HG03097 (cell line): ENCODE data around the gene LIF.
"Not testable (repeated sequence)": the region's sequence is repeated elsewhere in the genome, so short reads cannot be mapped to it uniquely, and the experiment has no call there.

Experiments used
- ATAC-seq: cut with Tn5 transposase; IDR thresholded peaks from one replicate; pipeline ENCODE4 v1.9.1; 2021; ENCODE audit not compliant: unreplicated experiment, low FRiP score

LIF gene

DNA sequence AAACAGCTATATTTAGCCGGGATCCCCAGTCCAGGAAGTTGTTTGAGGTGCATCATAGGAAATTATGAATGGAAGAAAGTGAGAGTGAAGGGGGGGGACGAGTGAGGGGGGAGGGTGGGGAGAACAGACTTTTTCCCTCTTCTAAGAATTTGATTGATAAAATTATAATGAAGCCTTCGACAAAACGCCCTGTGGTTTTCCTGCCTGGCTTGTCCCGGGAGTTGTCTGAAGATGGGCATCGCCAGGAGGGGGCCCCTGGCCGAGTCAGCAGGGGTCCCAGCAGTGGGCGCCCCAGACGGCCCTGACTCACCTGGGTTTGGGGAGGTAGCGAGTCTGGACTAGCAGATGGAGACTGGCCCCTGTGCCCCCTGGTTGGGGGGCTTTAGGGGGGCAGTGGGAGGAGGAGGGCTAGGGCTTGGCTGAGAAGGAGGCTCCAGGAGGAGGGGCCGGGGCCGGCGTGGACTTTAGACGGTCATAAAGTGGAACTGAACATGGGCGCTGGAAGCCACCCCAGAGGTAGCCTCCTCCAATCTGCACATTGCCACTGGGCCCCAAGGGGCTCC lies 336 bp upstream of the LIF start:
- no peak for ATAC-seq

DNA sequence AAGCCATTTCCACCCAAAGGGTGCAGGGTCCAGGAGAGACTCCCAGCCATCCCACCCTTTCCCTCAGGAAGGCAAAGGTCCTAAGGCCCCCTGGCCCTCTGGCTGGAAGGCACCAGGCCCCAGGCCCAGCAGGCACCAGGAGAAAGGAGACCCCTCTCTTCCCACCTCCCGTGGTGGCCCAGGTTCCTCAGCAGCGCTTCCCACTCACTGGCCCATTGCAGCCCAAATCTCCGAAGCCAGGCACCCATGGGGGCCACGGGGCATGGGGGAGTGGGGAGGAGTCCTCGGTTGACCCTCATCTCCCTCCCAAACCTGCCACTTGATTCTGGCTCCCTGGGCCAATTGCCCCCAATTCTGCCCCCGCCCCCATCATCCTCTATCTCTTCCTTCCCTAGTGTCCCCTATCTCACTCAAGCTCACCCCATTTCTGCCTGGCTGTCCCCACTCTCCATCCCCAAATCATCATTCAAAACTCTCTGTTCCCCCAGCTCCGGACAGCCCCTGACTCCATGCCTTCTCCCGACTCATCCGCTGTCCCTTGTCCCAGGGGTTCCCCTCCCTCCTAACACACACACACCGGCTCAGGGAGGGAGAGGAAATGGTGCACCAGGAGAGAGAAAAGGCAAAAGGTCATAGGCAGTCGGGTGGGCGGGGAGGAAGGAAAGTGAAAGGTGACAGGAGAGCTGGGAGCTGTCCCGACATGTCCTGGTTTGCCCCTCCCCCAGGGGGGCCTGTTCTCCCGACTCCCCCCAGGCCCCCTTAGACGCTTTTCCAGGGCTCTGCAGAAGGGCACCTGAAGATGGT lies 1.2 kb downstream of the LIF start:
- ATAC-seq = no peak

DNA sequence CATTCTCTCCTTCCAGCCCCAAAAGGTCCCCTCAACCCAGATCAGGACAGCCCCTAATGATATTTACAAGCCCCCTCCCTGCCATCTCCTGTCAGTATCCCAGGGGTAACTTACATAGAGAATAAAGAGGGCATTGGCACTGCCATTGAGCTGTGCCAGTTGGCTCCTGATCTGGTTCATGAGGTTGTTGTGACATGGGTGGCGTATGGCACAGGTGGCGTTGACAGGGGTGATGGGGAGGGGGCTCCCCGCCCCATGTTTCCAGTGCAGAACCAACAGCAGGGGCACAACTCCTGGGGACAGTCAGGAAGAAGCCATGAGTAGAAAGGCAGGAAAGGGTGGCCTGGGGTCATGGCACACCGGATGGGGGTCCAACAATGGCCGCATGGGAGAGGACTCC lies 1.9 kb downstream of the LIF start:
- ATAC-seq = no peak

DNA sequence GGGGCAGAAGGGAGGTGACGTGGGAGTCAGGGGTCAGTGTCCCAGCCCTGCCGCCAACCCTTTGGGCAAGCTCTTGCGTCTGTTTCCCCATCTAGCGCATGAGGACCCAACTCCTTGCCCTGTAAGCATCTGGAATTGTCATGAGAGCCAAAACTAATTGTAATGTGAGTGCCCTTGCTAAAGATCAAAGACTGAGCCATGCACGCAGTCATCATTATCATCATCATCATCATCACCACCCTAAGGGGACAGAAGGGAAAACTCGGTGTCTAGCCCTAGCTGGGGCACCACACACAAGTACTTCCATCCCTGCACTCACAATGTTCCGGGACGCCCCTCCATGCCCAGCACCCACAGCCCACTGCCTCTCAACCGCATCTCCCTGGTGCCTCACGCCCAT lies 2.5 kb downstream of the LIF start:
- no peak for ATAC-seq

DNA sequence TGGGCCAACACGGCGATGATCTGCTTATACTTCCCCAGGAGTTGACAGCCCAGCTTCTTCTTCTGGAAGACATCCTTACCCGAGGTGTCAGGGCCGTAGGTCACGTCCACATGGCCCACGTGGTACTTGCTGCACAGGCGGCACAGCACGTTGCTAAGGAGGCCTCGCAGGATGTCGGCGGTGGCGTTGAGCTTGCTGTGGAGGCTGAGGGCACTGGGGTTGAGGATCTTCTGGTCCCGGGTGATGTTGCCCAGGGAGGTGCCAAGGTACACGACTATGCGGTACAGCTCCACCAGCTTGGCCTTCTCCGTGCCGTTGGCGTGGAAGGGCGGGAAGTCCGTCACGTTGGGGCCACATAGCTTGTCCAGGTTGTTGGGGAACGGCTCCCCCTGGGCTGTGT lies 2.9 kb downstream of the LIF start:
- no peak for ATAC-seq

DNA sequence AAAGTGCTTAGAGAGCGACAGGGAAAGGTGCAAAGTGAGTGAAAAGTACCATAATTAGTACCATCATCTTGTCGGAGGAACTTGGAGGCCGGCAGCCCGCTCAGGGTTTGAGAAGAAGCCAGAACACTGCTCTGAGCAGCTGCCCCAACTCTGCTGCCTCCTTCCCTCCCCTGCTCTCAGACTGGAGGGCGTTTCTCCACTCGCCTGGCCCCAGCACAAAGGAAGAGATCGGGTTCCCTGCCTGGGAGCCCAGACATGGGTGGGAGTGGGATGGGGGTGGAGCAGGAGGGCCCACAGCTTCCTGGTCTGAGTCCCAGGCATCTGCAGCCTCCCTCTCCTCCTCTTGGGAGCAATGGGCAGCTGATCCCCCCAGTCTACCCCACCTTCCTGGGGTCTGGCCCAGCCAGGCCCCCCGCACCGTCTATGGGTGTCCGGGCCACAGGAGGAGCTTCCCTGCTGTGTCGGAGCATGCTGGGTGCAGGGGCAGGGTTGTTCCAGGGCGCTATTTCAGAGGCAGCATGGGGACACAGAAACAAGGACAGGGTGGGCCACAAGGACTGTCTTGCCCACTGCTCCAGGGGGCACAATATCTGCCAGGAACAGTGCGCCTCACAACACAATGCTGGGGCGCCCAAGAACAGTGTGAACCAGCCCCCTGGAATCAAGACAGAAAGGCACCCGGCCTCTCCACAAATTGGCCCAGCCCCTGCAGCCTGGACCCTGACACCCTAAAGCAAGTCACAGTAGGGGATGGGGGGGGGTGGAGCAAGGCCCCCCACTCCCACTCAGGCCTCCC lies 4.8 kb downstream of the LIF start:
- no peak for ATAC-seq

DNA sequence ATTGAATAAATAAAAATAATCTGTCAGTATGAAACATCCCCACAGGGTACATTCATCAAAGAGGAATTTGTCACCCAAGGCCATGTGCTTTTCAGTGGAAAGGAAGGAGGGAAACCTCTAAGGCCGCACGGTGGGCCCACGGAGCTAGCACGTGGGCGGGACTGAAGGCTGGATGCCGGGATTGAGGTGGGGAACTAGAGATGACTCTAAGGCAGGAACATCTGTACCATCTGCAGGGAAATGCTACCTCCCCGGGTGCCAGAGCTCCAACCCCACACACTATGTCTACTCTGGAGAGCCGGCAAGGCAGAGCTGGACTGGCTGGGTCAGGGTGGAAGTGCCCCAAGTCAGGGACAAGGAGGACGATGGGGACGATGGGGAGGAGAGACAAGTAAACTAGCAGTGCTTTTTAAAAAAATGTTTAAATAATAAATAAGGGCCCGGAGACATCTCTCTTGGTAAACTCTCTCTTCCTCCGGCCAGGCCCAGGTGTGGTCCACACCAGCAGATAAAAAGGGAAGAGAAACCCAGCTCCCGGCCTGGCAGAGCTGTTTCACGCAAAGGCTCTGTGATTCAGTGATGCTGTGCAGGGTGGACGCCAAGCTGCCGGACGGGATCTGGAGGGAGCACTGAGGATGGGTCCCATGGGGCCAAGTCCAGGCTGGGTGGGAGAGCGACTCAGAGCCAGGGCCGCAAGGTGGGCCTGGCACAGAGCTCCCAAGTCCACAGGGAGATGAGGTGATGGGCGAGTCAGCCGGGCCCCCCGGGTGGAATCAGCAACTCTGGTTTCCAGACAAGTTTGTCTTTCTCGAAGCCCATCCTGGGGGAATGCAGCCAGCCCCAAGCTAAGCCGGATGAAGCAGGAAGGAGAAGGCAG lies 5.8 kb downstream of the LIF start:
- ATAC-seq = no peak

DNA sequence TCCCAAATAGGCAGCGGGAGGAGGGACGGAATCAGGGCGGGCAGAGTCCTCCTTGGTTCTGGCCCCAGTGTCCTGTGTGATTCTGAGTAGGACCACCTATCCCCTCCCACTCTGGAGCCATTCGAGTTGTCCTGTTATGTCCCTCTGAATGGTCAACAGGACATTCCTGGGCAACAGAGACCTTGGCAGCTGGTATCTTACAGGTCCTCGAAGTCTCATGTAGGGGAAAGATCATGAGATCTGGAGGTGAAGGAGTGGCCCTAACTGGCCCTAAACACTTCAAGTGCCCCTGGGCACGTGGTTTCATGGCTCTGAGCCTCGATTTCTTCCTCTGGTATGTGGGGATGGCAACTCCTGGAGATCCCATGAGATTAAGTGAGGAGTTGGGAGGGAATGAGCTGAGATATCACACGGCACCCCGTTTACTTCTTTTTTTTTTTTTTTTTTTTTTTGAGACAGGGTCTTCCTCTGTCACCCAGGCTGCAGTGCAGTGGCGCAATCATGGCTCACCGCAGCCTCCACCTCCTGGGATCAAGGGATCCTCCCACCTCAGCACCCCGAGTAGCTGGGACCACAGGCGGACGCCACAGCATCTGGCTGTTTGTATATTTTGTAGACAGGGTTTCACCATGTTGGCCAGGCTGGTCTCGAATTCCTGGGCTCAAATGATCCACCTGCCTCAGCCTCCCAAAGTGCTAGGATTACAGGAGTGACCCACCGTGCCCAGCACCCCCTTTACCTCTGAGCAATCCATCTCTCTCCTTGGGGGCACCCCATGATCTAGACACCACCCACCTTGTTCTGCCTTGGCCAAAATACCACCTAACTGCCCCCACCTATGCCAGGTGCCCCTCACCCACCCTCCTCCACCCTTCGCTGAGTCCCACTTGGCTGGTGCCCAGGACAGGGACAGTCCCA lies 6.8 kb downstream of the LIF start:
- no peak for ATAC-seq

DNA sequence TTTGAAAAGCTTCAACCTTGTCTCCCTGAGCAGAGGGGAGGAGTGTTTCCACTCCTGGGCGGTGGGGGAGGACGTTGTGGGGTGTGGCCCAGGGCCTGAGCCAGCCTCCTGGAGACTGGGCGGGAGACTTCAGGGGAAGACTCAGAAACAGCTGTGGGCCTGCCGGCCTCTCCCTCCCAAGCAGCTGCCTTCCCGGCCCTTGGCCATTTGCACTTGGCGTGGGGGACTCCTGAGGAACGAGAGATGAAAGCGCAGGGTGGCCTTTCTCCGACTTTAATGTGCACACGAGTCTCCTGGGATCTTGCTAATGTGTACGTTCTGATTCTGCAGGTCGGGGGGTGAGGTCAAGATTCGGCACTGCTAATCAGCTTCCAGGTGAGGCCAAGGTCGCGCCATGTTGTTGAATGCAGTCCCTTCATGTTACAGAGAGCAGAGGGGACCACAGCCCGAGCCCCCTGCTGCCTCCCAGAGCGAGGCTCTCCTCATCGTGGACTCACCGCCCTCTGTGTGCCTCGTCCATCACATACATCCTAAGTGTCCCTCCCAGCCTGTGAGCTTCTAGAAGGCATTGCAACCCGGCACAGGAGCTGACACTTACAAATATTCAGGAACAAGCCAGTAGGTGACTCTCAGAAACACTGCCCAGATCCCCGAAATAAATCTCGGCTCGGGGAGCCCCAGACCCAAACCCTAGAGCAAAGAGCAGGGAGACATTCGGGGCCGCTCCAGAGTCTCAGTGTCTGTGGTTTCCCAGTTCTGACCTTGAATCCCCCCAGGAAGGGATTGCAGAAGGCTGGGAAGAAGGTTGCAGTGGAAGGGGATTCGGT lies 7.7 kb downstream of the LIF start:
- ATAC-seq = no peak

DNA sequence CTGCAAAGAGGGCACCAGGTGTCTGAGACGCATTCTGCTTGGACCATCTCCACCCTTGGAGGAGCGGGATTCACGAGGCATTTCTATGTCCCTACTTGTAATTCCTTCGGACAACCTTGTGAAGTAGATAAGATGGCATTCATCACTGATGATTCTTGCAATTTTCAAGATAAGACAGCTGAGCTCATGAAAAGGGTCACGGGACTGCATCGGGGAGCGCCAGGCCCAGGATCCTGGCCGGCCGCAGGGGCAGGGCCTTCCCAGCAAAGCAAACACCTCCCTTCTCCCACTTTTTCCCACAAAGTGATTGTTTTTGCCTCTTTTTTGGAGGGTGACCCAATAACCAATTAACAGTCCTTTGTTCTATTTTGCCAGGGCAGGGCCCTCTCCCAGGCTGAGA lies 8.4 kb downstream of the LIF start:
- ATAC-seq = no peak

DNA sequence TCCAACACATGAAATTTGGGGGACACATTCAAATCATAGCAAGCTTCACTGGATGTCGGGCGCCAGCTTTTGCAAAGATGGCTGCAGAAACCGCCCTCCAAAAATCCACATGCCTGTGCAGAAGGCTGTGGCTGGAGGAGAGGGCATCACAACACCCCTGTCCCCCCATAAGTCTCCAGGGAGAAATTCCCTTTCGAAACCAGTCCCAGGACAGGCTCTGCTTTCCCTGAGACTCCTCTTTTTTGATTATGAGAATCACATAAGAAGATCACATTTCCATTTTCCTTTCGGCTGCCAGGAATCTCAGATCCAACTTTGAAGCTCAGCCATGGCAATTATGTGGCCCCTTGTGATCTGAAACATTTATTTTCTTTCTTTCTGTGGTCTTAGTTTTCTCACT lies 9.7 kb downstream of the LIF start:
- ATAC-seq = no peak

DNA sequence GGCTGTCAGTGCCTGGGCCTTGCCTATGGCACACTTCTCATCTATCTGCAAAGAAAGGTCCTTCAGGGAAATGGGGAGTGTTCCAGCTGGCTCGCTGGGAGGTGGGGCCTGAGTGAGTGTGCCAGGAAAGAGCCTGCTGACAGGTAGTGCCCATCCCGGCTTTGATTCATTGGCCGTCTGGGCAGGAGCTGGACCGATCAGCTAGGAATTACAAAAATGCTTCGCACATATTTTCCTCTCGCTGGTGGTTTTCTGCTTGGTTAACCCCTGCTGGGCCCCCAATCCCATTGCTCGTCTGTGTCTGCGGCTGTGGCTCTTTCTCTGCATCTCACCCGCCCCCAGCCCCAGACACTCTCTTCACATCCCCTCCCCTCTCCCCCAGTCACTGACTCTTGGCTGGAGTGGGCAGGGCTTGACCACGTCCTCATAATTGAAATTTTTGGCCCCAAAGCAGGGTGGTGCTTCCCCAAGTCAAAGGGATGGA lies 10.8 kb downstream of the LIF start:
- ATAC-seq = no peak

DNA sequence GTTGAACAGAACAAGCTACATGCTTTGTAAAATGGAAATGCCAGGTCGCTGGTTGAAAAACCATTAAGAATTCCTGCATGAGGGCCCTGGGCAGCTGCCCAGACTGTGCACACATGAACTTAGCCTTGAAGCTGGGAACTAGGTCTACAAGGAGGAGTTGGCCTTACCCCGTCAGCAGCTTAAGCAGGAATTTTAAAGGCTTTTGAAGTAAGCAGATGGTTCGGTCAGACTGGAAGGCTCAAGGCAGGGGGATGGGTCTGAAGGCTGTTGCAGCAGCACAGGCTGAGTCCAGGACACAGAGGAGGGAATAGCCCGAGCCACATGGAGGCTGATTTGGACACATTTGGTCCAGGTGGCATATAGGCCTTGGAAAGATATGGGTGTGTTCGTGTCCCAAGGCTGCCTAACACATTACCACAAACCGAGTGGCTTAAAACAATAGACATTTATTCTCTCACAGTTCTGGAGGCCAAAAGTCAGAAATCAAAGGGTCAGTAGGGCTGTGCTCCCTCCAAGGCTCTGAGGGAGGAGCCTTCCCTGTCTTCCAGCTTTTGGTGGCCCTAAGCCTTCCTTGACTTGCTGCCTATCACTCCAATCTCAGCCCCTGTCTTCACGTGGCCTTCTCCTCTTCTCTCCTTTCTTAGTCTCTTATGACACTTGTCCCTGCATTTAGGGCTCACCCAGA lies 11.6 kb downstream of the LIF start:
- no peak for ATAC-seq

DNA sequence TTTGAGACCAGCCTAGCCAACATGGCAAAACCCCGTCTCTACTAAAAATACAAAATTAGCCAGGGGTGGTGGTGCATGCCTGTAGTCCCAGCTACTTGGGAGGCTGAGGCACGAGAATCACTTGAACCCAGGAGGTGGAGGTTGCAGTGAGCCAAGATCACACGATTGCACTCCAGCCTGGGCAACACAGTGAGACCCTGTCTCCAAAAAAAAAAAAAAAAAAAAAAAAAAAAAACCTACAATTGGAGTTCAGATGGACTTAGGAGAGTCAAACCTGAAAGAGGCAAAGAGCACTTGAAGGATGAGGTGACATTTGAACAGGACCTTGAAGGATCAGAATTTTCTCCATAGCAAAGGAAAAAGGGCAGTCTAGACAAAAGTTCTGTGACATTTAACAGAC lies 12.2 kb downstream of the LIF start:
- not testable (repeated sequence) for ATAC-seq

DNA sequence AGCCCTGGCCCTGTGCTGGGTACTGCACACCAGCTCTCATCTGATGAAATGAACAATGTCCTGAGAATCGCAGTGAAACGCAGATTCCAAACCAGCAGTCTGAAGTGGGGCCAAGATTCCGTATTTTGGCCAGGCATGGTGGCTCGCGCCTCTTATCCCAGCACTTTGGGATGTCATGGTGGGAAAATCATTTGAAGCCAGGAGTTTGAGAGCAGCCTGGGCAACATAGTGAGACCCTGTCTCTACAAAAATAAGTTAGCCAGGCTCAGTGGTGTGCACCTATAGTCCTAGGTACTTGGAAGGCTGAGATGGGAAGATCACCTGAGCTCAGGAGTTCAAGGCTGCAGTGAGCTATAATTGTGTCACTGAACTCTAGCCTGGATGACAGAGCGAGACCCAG lies 13.0 kb downstream of the LIF start:
- no peak for ATAC-seq

DNA sequence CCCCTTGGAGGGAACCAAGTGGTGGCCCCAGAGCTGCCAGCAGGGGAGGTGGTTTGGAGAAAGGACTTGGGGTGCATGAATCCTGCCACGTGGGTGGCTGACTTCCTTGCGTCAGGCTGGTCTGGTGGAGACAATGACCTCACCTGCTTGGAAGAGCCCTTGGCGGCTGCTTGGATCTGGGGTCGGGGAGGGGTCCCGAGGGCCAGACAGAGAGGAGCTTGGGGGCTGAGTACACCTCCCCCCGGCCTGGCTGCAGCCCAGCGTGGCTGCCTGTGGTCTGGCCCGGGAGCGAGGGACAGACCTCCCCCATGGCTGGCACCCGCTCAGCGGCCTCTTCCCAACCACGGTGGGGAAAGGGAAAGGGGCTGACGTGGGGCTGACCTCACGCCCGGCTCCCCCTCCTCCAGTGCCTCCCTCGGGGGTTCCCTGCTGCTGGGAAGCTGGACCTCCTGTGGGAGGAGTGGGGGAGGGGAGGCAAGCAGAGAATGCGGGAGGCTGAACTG lies 13.8 kb downstream of the LIF start:
- no peak for ATAC-seq

DNA sequence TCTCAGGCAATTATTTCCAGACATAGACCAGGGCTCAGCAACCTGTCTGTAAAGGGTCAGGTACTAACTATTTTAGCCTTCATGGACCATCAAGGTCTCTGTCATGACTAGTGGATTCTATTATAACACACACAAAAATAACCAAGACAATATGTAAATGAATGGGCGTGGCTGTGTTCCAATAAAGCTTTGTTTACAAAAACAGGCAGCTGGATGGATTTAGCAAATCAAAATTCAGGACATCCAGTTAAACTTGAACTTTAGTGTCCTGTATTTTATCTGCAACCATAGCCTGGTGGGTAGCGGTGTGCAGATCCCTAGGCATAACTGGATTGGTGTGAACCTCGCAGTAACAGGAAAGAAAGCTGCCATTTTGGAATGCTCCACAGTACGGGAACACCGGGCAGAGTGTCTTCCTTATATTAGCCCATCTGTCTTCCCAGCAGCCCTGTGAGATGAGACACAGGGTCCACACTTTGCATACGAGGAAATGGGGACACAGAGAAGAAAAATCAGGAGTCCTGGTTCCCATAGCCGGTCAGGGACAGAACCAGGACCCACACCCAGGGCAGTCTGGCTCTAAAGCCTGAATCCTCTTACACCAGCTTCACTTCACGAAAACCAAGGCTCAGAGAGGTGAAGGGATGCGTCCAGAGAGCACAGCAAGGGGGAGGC lies 15.6 kb downstream of the LIF start:
- no peak for ATAC-seq
